Panc1 (cell line): ENCODE results near the gene ZBTB25. TPM values are rescaled to one million over a fixed set of nuclear protein-coding genes. Genes with fewer than 3 reads are reported as not detected.

Experiments used
- ATAC-seq: fragments of 200-7000 bp; cut with Tn5 transposase; 2 replicates; pipeline ENCODE4 v1.9.1; 2020; ENCODE audit warnings: mild to moderate bottlenecking, moderate library complexity
- Bru-seq: library from RNA; stranded (reverse); fragments of 400-500 nt; gene quantifications from one replicate; lab custom pipeline; 2021; lab: Mats Ljungman, UMichigan
- BruChase-seq, 2 experiments: library from RNA; stranded (reverse); fragments of 400-500 nt; gene quantifications; one replicate each; lab custom pipeline; 2021; lab: Mats Ljungman, UMichigan
- BruUV-seq: library from RNA; stranded (reverse); fragments of 400-500 nt; replicated peaks from 2 replicates; lab custom pipeline; 2021; lab: Mats Ljungman, UMichigan
- CTCF ChIA-PET: fragments of 300-600 bp; sonication (Branson Sonifier 250); formaldehyde crosslinking; loops from one replicate; lab custom pipeline; 2022; ENCODE audit warnings: antibody characterized with exemption; lab: Charles Lee
- POLR2A ChIA-PET: fragments of 300-600 bp; sonication (Branson Sonifier 250); formaldehyde crosslinking; loops from one replicate; lab custom pipeline; 2022; ENCODE audit warnings: antibody characterized with exemption; lab: Charles Lee
- DNase-seq: peaks from one replicate; pipeline ENCODE4 v3.0.0-alpha.2; 2010; ENCODE audit warnings: low read depth, low spot score
- H3K27ac ChIP-seq: 2 replicates; pipeline ENCODE4 v1.5.1; 2011; ENCODE audit warnings: mild to moderate bottlenecking, low read length, inconsistent platforms
- H3K27me3 ChIP-seq: fragments of 200-500 bp; sonication (Bioruptor generic); 2 replicates; pipeline ENCODE4 v1.6.0; 2014; ENCODE audit warnings: low read length, inconsistent platforms; ENCODE audit not compliant: control insufficient read depth, insufficient read depth
- H3K36me3 ChIP-seq: fragments of 200-500 bp; sonication (Bioruptor generic); 2 replicates; pipeline ENCODE4 v1.5.1; 2014; ENCODE audit warnings: inconsistent platforms, mild to moderate bottlenecking, low read length, moderate library complexity; ENCODE audit not compliant: control insufficient read depth, insufficient read depth
- H3K4me1 ChIP-seq: 2 replicates; pipeline ENCODE4 v1.5.1; 2011; ENCODE audit warnings: inconsistent platforms, mild to moderate bottlenecking, low read length, moderate library complexity; ENCODE audit not compliant: control insufficient read depth, insufficient read depth
- H3K4me3 ChIP-seq, 2 experiments: 2 replicates each; pipeline ENCODE4 v1.5.1; 2011 to 2012; ENCODE audit warnings: low read depth in 2 of 2, low read length in 2 of 2, mild to moderate bottlenecking in 2 of 2, inconsistent platforms in 1 of 2, moderate library complexity in 1 of 2
- H3K9me3 ChIP-seq: fragments of 200-500 bp; sonication (Bioruptor generic); 2 replicates; pipeline ENCODE4 v1.5.1; 2014; ENCODE audit warnings: low read depth, mild to moderate bottlenecking, inconsistent platforms, low read length, moderate library complexity; ENCODE audit not compliant: control insufficient read depth, insufficient read depth
- POLR2AphosphoS5 ChIP-seq: IDR thresholded peaks from 2 replicates; pipeline ENCODE4 v1.6.1; 2012; ENCODE audit warnings: mild to moderate bottlenecking, low read depth, low read length, moderate library complexity
- REST ChIP-seq, 2 experiments: IDR thresholded peaks; 2 replicates each; pipeline ENCODE4 v1.6.1; 2011 to 2012; ENCODE audit warnings: low read depth in 2 of 2, control low read depth in 1 of 2, low read length in 1 of 2, mild to moderate bottlenecking in 1 of 2, moderate library complexity in 1 of 2; ENCODE audit not compliant: insufficient read depth in 1 of 2
- SIN3A ChIP-seq: IDR thresholded peaks from 2 replicates; pipeline ENCODE4 v1.6.1; 2012; ENCODE audit warnings: low read depth, mild to moderate bottlenecking, low read length, moderate library complexity, borderline replicate concordance; ENCODE audit not compliant: insufficient read depth
- TCF7L2 ChIP-seq: IDR thresholded peaks from 2 replicates; pipeline ENCODE4 v1.6.1; 2011; ENCODE audit warnings: mild to moderate bottlenecking, low read depth, low read length, inconsistent platforms
- in situ Hi-C: cut with HindIII; loops from 2 replicates; pipeline ENCODE4 v1.10.0; 2016; ENCODE audit warnings: low sequenced_read_pairs, low pct_unique_long_range_greater_than_20kb
- intact Hi-C: fragments of 100-400 bp; cut with micrococcal nuclease; formaldehyde crosslinking; loops from one replicate; pipeline ENCODE4 v1.10.0; 2022; ENCODE audit not compliant: unreplicated experiment
- long read RNA-seq: library from polyadenylated mRNA; unstranded; transcript quantifications from one replicate; pipeline ENCODE4 v2.0.0, GENCODE V29; 2021; ENCODE audit not compliant: unreplicated experiment
- polyA plus RNA-seq: library from polyadenylated mRNA; unstranded; fragments of >200 nt; gene quantifications from one replicate; pipeline ENCODE4 v1.2.1, GENCODE V29; 2012; ENCODE audit warnings: missing spikeins; ENCODE audit not compliant: insufficient read length
- total RNA-seq: library from RNA; stranded (reverse); gene quantifications from one replicate; pipeline ENCODE4 v1.2.1, GENCODE V29; 2021; ENCODE audit not compliant: unreplicated experiment
- TF ChIP-seq, protein P1 (sequence below): fragments of 450-650 bp; IDR thresholded peaks from 2 replicates; pipeline ENCODE4 v1.5.1; 2017; ENCODE audit warnings: mild to moderate bottlenecking

The ZBTB25 gene, protein sequence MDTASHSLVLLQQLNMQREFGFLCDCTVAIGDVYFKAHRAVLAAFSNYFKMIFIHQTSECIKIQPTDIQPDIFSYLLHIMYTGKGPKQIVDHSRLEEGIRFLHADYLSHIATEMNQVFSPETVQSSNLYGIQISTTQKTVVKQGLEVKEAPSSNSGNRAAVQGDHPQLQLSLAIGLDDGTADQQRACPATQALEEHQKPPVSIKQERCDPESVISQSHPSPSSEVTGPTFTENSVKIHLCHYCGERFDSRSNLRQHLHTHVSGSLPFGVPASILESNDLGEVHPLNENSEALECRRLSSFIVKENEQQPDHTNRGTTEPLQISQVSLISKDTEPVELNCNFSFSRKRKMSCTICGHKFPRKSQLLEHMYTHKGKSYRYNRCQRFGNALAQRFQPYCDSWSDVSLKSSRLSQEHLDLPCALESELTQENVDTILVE
- total RNA-seq (9.0 TPM), Bru-seq, nascent RNA (percentile 60 among the genes with signal in this experiment), BruChase-seq, experiment 1, labeled RNA remaining after a 2-hour chase (percentile 65 among the genes with signal in this experiment), BruChase-seq, experiment 2, labeled RNA remaining after a 6-hour chase (percentile 63 among the genes with signal in this experiment)
- polyA plus RNA-seq, result 5.2 TPM
- long read RNA-seq, partial matches to known transcripts, result 0 of 6 reads
- long read RNA-seq, other reads (novel, unspliced or antisense), result 6 of 6 reads

- Histone ChIP-seq H3K27me3 (no peaks in the 10 kb centered on the region), H3K4me1 (peaks cover 34% of the 10 kb centered on the region), H3K27ac (peak within 1 kb of the TSS; percentile 94), H3K4me3 (peak within 1 kb of the TSS; percentile 83 to 94), H3K9me3 (no peaks in the 10 kb centered on the region), H3K36me3 (peaks cover 9% of the 10 kb centered on the region; the same call in 1 of the 2 replicates)
- peak; percentile 83 for ATAC-seq
- no peak for DNase-seq
- BruUV-seq, result no TSS peak
- TF ChIP-seq SIN3A (0 out of 2 replicates have a peak, but pooled peaks have one; percentile 47), TCF7L2 (no peak), REST (IDR thresholded peaks at IDR 0.05; ENCODE audit: insufficient read depth in 1 of 2, low read depth in 2 of 2, low read length in 1 of 2) (peak in 1 of 2 experiments; percentile 15; a peak in 1 of 4 replicates), POLR2AphosphoS5 (no peak; the same call in 1 of the 2 replicates)
- TF ChIP-seq, protein P1, sequence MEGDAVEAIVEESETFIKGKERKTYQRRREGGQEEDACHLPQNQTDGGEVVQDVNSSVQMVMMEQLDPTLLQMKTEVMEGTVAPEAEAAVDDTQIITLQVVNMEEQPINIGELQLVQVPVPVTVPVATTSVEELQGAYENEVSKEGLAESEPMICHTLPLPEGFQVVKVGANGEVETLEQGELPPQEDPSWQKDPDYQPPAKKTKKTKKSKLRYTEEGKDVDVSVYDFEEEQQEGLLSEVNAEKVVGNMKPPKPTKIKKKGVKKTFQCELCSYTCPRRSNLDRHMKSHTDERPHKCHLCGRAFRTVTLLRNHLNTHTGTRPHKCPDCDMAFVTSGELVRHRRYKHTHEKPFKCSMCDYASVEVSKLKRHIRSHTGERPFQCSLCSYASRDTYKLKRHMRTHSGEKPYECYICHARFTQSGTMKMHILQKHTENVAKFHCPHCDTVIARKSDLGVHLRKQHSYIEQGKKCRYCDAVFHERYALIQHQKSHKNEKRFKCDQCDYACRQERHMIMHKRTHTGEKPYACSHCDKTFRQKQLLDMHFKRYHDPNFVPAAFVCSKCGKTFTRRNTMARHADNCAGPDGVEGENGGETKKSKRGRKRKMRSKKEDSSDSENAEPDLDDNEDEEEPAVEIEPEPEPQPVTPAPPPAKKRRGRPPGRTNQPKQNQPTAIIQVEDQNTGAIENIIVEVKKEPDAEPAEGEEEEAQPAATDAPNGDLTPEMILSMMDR, result no peak
- ChIA-PET CTCF (no interaction called here), POLR2A (interaction anchor here (0.6 to 0.7 kb wide), 3 partner anchors 15 to 193 kb away, joined by 5 to 14 read pairs (median 9); no protein-coding TSS in a partner anchor)
- in situ Hi-C loops, result no loop called here
- intact Hi-C loops, result no loop called here
Observed at GRCh38 chr14:64503434-64504309, at the start of gene ZBTB25. Gene ZBTB25 (minus strand): TSS chr14:64503838. CDS start chr14:64490533, 13,305 bp downstream.

GRCh38 chr14:64550621-64551333, 47.1 kb upstream of the ZBTB25 start:
- ATAC-seq (no peak), DNase-seq (no peak)
- H3K27ac ChIP-seq, result no peak overlapping the region
- TF ChIP-seq TCF7L2 (no peak), POLR2AphosphoS5 (no peak), SIN3A (no peak), REST (IDR thresholded peaks at IDR 0.05; ENCODE audit: insufficient read depth in 1 of 2, low read depth in 2 of 2, low read length in 1 of 2) (no peak)
- TF ChIP-seq, protein P1, result no peak
- in situ Hi-C loops, result no loop called here
- no TSS peak for BruUV-seq
- ChIA-PET POLR2A (no interaction called here), CTCF (no interaction called here)
- H3K27me3 ChIP-seq, result 0 out of 2 replicates have a peak, but pooled peaks cover 4% of the 10 kb centered on the region
- H3K36me3 ChIP-seq, result no peaks in the 10 kb centered on the region
- no peaks in the 10 kb centered on the region for H3K4me1 ChIP-seq
- H3K9me3 ChIP-seq, result no peaks in the 10 kb centered on the region
- H3K4me3 ChIP-seq, result no peak overlapping the region
- intact Hi-C loops, result no loop called here
